Measurements from ENCODE around the gene MYO1G.
"Not testable (repeated sequence)": the region's sequence is repeated elsewhere in the genome, so short reads cannot be mapped to it uniquely, and the experiment has no call there.

The MYO1G gene

GRCh38 chr7:44999245-45000092, 20.7 kb upstream of the MYO1G start:
- peak; percentile 100 for DNase-seq

DNA sequence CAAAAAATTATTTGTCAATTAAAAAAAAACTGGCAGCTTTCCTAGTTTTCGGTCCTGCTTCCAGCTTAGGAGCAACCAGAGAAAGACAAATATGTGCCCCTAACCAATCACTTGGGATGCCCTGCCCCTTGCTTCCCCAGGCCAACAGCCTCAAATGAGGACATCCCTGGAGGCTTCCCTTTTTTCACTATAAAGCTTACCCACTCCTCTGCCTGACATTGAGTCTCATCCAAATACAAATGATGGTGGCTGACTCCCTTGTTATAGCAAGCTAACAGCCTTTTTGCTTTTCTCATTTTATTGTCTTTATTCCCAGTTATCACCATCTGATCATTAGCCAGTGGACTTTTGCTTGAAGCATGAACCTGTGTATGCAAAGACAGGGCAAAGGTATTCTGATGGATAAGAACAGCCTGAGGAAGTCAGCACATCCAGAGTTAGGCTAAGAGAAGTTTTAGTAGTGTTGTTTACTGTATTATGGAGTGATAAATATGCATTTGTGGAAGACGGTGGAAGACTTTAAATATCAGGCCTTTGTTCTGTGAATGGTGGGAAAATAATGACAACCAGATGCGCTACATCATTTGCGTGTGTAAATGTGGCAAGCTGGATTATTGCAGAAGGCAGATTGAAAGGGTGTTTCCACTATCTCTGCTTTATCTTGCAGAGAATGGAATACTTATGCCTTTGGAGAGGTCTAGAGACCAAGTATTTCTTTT, 19.5 kb upstream of the MYO1G start:
- no peak for DNase-seq

- no peak for DNase-seq
Measured at GRCh38 chr7:44995555-44996493, 17.0 kb upstream of the MYO1G start.

- no peak for DNase-seq
Measured at GRCh38 chr7:44994877-44995554, 16.2 kb upstream of the MYO1G start.

- not testable (repeated sequence) for DNase-seq
Measured at GRCh38 chr7:44992004-44992795, 13.4 kb upstream of the MYO1G start.

GRCh38 chr7:44990109-44991023, 11.6 kb upstream of the MYO1G start:
- DNase-seq: no peak

- no peak for DNase-seq
Measured at GRCh38 chr7:44989132-44989531, 10.3 kb upstream of the MYO1G start.

- DNase-seq: no peak
Measured at GRCh38 chr7:44988701-44989100, 9.9 kb upstream of the MYO1G start.

- DNase-seq: peak in 1 of 2 experiments; percentile 28
Measured at GRCh38 chr7:44987996-44988395, 9.2 kb upstream of the MYO1G start.

DNA sequence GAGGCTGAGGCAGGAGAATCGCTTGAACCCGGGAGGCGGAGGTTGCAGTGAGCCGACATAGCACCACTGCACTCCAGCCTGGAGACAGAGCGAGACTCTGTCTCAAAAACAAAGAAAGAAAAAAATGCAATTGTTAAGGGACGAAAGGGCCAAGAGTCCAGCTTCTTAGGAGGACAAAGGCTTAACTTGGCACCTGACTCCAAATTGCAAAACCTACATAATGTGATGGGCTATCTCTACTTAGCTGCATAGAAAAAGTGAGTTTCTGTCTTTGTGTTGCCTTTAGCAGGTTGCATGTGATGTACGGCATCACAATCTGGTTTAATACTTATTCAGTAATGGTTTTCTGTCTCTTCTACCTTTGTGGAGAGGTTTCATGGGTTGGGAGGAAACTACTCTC, 8.6 kb upstream of the MYO1G start:
- DNase-seq: no peak

DNA sequence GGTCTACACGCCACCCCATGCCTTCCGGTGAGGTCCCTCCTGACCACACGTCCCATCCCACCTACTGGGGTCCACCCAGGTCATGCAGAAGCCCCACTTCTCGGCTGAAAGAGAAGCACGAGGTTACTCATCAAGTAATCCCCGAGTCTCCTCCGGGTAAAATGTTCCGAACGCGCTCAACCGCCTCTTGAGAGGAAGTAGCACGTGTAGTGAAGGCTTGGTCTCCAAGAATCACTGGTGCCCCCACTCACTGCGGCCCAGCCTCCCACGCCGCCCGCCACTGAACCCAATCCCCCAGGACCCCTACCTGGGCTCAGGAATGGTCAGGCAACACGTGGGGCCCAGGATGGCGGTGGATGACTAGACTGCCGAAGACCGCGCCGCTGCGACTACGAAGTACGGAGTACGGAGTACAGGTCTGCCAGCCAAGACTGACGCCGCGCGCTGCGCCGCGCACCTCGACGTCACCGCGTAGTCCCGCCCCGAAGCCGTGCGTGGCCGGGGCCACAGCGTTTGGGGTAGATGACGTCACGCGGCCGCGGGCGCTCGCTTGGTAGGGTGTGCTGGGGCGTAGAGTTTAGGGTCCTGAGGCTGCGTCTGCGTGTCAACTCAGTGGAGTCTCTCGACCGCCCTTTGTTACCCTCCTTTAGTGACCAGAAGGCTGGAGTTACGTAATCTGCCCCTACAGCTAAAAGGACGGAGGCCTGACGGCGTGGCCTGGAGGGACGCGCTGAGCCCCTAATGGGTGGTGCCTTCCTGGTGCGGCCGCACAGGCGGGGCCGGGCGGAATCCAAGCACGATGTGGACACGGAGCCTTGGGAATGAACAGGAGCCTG, 7.6 kb upstream of the MYO1G start:
- peak; percentile 97 to 98 for DNase-seq

- DNase-seq: no peak
Measured at GRCh38 chr7:44985900-44986217, 7.0 kb upstream of the MYO1G start.

GRCh38 chr7:44985033-44985695, 6.3 kb upstream of the MYO1G start:
- peak; percentile 37 for DNase-seq

DNA sequence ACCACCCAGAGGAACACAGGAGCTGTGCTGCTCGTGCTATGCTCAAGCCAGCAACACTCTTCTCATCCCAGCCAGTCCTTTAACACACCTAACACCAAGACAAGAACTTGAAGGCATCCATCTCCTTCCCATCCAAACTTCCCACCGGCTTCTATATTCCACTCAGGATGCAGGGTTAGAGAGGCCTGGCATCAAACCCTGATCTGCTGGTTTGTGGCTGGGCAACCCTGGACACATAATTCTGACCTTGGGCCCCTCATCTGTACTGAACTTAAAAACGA, 5.6 kb upstream of the MYO1G start:
- DNase-seq: no peak

DNA sequence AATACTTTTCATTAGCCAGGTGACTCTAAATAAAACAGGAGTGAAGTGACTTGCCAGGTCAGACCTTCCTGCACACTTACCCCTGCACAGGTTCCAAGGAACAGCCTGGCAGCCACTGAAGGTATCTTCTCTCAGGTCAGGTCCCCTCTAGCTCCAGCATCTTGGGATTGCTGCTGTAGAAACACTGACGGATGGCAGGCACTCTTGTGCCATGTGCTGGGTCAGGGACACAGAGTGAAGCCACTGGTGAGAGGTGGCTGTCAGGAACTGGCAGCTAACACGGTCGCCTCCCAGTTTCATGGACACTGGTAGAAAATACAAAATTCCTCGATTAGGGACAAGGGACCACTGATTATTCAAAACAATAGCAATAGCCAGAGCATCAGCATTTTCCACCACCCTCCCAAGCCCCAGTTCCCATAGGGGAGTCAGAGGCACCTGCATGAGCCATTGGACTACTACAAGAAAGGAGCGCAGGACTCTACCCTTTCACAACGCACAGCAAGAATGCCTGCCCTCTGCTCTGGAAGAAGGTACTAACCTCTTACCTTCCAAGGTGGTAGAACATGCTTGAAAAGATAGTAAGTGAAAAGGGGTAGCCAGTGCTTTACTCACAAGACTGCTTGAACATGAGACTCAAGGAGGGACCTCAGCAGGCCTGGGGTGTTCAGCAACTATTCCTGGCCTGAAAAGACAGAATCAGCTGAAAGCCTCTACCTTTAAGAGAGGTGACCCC, 5.1 kb upstream of the MYO1G start:
- DNase-seq: peak; percentile 34 to 36

GRCh38 chr7:44982970-44983369, 4.2 kb upstream of the MYO1G start:
- peak in 1 of 2 experiments; percentile 28 for DNase-seq

DNA sequence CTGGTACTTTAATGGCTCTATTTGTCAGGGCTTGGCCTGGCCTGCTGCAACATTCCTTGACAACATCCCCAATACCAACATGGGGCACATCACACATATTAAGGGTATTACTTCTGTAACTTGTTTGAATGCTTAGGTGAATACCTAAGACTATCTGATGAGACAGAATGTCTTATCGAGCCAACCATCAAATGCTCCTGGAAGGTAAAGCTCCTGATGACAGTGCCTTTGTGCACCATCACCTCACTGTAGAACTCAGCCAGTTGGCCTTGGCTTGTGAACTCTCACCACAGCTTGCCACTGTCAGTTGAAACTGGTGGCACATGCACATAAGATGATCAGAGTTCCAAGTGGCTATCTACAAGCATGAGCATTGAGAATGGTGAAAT, 3.7 kb upstream of the MYO1G start:
- DNase-seq: peak; percentile 47 to 50

GRCh38 chr7:44981035-44981706, 2.4 kb upstream of the MYO1G start:
- DNase-seq: peak; percentile 79

Measured in activated T-cell treated with anti-CD3 and anti-CD28 coated beads, Interleukin-2, amount 50 U/mL, for 48 hours (primary cell).